GM04503 (cell line): ENCODE data around the gene TCERG1L.
"Not testable (repeated sequence)": the region's sequence is repeated elsewhere in the genome, so short reads cannot be mapped to it uniquely, and the experiment has no call there.

Source experiments
- DNase-seq: peaks from one replicate; pipeline ENCODE4 v3.0.0-alpha.2; 2012; ENCODE audit warnings: low read depth

Gene TCERG1L

DNA sequence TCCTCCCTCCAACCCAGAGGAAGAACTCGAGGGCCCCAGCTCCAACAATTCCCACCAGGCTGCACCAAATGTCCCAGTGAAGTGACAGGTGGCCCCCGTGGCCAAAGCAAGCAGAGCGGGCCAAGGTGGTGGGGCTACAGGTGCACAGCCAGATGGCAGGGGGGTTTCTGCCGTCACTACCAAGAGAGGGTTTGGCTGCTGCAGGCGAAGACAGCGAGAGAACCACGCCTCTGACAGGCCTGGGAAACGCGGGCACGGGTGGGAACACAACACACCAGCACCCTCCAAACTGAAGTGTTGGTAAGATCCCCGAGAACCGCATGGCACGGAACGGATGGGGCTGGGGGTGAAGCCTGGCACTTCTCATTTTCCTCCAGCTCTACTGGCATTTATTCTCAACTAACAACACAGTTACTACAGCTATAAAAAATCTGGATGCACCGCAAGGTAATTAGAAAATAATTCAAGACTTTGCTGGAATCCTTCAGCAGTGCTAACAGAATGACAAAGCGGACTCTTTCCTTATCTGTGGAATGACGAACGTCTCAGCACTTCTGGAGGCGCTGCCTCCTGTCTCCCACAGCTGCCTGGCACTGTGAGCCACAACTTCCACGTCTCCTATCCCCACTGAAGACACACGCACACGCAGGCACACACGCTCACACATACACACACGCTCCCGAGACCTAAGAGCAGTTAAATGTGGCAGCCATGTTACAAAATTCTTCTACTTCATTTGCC is 167.9 kb downstream of the TCERG1L start:
- no peak for DNase-seq

GRCh38 chr10:131142517-131143380 is 168.8 kb downstream of the TCERG1L start:
- DNase-seq, result no peak

DNA sequence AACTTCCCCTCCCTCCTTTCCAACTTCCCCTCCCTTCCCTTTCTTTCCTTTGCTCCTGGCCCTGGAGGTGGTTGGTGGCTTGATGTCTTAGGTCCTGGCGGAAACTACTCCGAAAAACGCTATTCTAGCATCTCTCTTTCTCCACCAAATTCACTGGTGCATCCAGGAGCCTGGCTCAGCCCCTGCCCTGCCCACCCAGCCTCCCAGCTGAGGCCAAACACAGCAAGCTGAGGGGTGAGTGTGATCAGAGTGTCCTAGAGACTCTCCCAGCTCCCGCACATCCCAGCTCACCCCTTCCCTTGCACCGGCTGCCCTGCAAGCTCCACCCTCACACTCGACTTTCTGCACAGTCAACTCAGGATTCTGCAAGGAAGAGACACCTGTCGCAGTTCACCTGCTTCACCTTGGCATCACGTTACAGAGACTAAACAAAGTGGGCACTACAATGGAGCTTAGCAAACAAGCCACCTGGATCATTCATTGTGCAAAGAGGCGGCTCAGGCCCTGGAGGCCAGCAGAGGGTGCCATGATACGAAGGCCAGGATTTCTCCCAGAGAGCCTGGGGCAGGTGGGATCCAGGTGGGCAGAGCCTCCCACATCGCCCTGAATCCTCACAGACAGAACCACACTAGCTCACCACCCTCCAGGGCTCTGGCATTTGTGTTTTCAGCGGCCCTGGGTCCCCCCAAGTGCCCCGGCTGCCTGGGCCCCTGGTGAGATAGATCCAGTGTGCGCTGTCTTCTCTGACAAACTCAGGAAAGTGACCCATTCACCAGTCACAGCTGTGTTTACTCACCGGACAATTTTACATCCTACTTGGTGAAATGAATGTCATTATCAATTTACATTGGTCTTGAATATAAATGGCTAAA is 169.6 kb downstream of the TCERG1L start:
- no peak for DNase-seq

- DNase-seq, result no peak
Measured at GRCh38 chr10:131141207-131141606, 170.3 kb downstream of the TCERG1L start.

GRCh38 chr10:131140606-131141005 is 170.9 kb downstream of the TCERG1L start:
- no peak for DNase-seq

GRCh38 chr10:131137223-131137622 is 174.3 kb downstream of the TCERG1L start:
- DNase-seq, result no peak

DNA sequence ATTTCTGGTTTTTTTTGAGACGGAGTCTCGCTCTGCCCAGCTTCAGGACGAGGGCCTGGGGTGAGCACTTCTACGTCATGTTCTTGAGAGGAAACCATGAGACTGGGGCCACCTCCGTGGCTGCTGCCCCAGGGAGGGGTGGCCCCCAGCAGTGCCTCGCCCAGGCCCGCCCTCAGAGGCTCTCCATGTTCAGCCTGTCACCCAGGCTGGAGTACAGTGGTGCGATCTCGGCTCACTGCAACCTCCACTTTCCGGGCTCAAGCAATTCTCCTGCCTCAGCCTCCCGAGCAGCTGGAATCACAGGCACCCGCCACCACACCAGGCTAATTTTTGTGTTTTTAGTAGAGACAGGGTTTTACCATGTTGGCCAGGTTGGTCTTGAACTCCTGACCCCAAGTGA is 175.2 kb downstream of the TCERG1L start:
- not testable (repeated sequence) for DNase-seq

DNA sequence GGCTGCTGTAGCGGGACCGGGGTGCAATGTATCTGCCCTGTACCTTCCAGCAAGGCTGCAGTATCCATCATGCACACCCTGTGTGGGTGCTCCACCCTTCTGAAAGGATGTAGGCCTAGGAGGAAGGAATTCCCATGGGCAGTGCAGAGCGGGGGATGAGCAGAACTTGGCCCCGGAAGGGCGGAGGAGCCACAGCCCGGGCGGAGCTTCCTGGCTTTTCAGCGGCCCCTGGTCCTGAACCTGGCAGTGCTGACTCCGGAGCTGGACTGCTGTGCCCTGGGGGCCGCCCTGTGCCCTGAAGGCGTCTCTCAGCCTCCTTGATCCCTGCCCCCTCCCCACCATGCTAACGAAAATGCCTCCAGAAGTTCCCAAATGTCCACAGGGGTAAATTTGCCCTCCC is 175.8 kb downstream of the TCERG1L start:
- no peak for DNase-seq

DNA sequence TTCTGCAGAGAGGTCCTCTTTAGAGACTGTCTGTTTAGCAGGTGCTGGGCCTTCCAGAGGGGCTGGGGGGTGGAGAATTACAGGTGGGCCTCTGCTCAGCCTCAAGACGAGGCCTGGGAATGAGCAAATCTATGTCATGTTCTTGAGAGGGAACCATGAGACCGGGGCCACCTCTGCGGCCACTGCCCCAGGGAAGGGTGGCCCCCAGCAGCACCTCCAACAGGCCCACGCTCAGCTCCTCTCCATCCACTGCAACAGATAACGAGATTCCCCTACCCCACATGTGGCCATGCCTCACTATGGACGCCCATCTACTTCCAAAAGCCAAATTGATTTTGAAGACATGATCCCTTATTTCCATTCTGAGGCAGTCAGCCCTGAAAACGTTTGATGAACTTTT is 176.9 kb downstream of the TCERG1L start:
- no peak for DNase-seq

GRCh38 chr10:131134001-131134576 is 177.4 kb downstream of the TCERG1L start:
- no peak for DNase-seq

GRCh38 chr10:131132681-131133080 is 178.8 kb downstream of the TCERG1L start:
- DNase-seq, result no peak

DNA sequence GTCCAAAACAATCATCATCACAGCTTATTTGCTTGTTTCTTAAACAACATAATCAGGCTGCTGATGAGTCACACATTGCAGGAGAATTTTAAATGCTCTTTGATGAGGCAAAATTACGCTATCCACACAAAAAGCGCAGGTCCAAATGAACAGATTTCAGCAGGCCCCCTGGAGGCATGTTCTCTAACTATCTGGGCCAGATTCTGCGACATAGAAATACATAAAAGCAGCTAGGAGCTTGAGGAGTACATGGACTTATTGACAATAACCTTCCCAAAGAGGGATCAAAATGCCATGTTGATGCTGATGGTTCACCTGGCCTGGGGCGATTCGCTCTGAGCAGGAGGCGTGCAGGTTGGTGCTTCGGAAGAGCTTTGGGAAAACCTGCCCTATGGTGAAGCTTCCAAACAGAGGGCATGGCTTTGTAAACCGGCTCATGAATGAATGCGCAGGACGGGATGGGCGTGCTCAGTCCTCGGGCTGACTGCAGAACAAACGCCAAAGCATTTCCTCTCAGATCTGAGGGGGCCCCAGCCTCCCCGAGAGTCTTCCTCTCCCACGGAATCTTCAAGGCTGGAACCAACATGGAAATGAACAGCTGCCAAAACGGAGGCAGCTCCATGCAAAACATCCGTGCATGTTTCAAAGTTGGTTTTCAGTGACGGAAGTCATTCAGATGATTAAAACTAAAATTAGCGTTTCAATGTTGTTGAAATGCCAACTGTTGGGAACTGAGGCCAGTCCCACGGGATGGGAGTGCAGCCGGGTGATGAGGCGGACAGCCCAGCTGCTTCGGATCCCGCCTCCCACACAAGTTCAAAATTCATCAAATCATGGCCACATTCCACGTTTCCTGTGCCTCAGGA is 179.6 kb downstream of the TCERG1L start:
- no peak for DNase-seq

DNA sequence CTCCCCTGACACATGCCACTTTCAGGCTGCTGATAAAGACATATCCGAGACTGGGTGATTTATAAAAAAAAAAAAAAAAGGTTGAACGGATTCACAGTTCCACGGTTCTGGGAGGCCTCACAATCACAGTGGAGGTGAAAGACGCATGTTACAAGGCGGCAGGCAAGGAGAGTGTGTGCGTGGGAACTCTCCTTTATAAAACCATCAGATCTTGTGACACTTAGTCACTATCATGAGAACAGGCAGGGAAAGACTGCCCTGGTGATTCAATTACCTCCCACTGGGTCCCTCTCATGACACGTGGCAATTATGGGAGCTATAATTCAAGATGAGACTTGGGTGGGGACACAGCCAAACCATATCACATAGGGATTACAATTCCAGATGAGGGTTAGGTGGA is 181.5 kb downstream of the TCERG1L start:
- DNase-seq, result no peak

GRCh38 chr10:131129544-131129943 is 182.0 kb downstream of the TCERG1L start:
- DNase-seq, result no peak

DNA sequence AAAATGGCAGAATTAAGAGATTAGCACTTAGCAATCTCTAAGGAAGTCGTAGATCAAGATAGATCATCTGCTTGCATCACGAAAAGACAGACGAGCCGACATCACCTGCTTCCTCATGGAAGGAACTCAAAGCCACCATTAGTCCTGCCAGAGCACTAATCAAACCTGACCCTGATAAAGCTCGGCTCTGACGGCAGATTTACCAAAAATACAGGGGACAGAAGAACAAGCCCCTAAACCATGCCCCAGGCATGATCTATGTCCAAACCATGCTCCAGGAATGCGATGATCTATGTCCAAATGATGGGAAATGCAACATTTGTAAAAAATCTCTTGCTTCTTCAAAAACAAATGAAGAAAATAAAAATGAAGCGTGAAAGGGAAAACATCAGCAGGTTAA is 182.8 kb downstream of the TCERG1L start:
- DNase-seq, result no peak

DNA sequence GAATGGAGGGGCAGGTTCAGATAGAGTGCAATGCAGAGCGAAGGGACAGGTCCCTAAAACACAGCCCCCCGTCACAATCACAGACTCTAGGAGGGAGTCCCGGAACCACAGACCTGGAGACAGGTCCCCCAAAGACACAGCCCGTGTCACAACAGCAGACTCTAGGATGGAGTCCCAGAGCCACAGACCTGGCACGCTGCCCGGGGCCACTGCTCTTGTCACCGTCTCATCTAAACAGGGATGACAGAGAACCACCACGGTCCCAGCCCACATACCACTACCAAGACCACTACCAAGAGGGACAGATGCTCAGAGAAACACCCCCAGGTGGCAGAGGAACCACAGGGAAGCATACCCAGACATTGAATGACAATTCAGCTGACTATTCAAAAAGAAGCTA is 183.9 kb downstream of the TCERG1L start:
- no peak for DNase-seq

DNA sequence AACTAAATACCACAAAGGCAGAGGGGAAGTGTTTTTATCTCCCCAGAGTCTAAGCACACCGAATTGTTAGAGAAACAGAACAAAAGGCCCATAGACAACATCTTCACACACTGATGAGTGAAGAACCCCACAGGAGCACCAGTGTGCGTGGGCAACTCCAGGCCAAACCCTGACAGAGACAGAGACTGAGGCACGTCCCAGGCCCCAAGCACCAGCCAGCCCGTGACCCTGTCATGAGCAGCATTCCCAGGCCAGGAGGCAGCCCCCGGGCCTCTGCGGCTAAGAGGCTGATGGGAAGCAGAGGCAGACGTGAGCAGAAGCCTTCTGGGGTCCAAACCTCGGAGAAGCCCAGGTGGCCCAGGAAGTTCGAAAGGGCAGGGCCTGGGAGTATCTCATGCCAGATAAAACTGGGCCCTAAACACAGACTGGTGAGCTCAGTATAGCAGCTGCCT is 184.4 kb downstream of the TCERG1L start:
- DNase-seq, result no peak

DNA sequence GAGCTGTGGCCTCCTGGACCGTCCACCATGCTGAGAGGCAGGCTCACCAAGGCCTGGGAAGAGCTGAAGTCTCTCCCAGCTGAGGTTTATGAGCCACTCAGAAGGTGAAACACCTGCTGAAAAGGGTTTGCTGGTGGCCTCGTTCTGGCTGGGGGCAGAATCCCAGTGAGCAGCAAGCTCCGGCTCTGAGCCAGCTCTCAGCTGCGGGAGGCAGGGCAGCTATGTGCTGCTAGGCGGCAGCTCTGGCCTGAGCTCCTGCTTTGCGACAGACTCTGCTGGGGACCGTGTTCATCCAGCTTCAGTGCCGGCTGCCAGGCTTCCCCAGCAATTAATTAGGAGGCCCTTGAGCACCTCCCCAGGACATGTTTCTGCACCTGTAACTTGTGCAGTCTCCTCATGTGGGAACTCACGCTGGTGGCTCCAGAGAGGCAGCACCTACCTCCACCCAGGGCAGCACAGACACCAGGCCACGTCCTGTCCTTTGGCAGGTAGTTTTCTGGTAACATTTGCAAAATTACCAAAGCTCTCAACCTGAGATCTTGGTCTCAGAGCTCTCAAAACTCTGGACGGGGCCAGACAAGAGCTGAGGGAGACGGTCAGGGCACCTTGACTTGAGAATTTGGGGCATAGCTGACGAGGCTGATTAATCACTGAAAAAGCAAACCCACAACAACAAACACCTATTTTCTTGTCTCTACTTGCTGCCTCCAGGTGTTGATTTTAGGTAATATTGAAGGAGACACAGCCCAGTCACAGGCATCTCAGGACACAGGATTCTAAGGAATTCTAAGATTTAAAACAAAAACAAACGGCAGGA is 185.0 kb downstream of the TCERG1L start:
- no peak for DNase-seq

DNA sequence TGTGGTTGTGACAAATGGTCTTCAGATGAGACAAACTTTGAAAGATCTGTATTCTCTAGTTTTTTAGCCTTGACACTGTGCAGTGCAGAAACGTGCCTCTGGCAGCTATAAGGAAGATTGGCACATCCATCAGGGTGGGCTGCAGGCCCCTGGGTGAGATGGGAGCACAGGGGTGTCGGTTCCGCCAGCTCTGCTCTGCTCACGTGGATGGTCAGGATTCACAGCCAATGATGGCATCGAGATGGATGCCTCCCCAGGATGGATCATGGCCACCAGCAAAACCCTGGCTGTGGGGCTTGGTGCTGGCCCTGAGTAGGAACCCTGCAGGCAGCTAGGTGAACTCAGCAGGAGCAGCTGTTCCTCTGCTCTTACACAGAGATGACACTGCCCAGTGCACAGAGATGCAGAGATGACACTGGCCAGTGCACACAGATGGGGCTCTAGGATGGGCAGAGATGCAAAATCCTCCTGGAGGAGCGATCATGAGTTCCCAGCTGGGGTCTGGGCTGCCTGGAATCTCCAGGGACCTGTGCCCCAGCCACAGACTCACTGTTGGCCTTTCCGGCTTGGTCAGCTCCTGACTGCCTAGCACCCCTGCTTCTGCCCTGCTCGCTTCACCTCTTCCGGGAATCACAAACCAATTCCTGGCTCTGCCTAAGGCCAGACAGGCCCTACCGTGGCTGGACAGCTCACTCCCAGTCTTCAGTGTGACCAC is 185.9 kb downstream of the TCERG1L start:
- no peak for DNase-seq
